HL-60/S4 treated with phorbol 12-myristate 13-acetate at 8.2 ng/mL for 4 days and 3 days (cell line): ENCODE measurements around the gene PATJ.

Source experiments
- in situ Hi-C: fragments of 300-500 bp; cut with MboI; formaldehyde crosslinking; loops from 2 replicates; pipeline ENCODE4 v1.15.0; 2022; ENCODE audit warnings: low sequenced_read_pairs

PATJ gene

GRCh38 chr1:62037274-62037673 is 295.0 kb downstream of the PATJ start:
- in situ Hi-C loops, result no loop called here

GRCh38 chr1:62038594-62039284 is 296.5 kb downstream of the PATJ start:
- in situ Hi-C loops, result no loop called here

GRCh38 chr1:62040450-62040849 is 298.2 kb downstream of the PATJ start:
- in situ Hi-C loops, result no loop called here

- in situ Hi-C loops, result no loop called here
Observed at GRCh38 chr1:62040973-62041372, 298.7 kb downstream of the PATJ start.

- in situ Hi-C loops, result no loop called here
Observed at GRCh38 chr1:62043154-62043553, 300.9 kb downstream of the PATJ start.

GRCh38 chr1:62045574-62045973 is 303.3 kb downstream of the PATJ start:
- in situ Hi-C loops, result no loop called here

GRCh38 chr1:62046927-62047326 is 304.6 kb downstream of the PATJ start:
- in situ Hi-C loops, result no loop called here

GRCh38 chr1:62050165-62050564 is 307.9 kb downstream of the PATJ start:
- in situ Hi-C loops, result no loop called here

- in situ Hi-C loops, result no loop called here
Observed at GRCh38 chr1:62052946-62053345, 310.7 kb downstream of the PATJ start.

- in situ Hi-C loops, result no loop called here
Observed at GRCh38 chr1:62054188-62054587, 311.9 kb downstream of the PATJ start.

- in situ Hi-C loops, result no loop called here
Observed at GRCh38 chr1:62057230-62057629, 314.9 kb downstream of the PATJ start.

GRCh38 chr1:62057641-62058290 is 315.5 kb downstream of the PATJ start:
- in situ Hi-C loops, result no loop called here

- in situ Hi-C loops, result no loop called here
Observed at GRCh38 chr1:62058956-62059355, 316.7 kb downstream of the PATJ start.

- in situ Hi-C loops, result no loop called here
Observed at GRCh38 chr1:62062087-62062486, 319.8 kb downstream of the PATJ start.

- in situ Hi-C loops, result no loop called here
Observed at GRCh38 chr1:62064829-62065407, 322.6 kb downstream of the PATJ start.

- in situ Hi-C loops, result no loop called here
Observed at GRCh38 chr1:62066713-62067112, 324.4 kb downstream of the PATJ start.

- in situ Hi-C loops, result no loop called here
Observed at GRCh38 chr1:62068416-62068843, 326.1 kb downstream of the PATJ start.

GRCh38 chr1:62068978-62069377 is 326.7 kb downstream of the PATJ start:
- in situ Hi-C loops, result no loop called here

GRCh38 chr1:62070384-62071011 is 328.2 kb downstream of the PATJ start:
- in situ Hi-C loops, result no loop called here

- in situ Hi-C loops, result no loop called here
Observed at GRCh38 chr1:62071695-62072094, 329.4 kb downstream of the PATJ start.

GRCh38 chr1:62076286-62076685 is 334.0 kb downstream of the PATJ start:
- in situ Hi-C loops, result no loop called here

GRCh38 chr1:62077821-62078220 is 335.5 kb downstream of the PATJ start:
- in situ Hi-C loops, result no loop called here
